Measurements from ENCODE around the gene RRAD.
A peak's percentile ranks its signal among the peaks of the same experiment; 100 is the strongest.
"Not testable (repeated sequence)": the region's sequence is repeated elsewhere in the genome, so short reads cannot be mapped to it uniquely, and the experiment has no call there.

RRAD gene

GRCh38 chr16:66900721-66901441 is 24.5 kb downstream of the RRAD start:
- DNase-seq (ENCODE audit: low read depth in 1 of 2, low spot score in 1 of 2) = no peak

GRCh38 chr16:66899945-66900710 is 25.2 kb downstream of the RRAD start:
- DNase-seq (ENCODE audit: low read depth in 1 of 2, low spot score in 1 of 2) = no peak

DNA sequence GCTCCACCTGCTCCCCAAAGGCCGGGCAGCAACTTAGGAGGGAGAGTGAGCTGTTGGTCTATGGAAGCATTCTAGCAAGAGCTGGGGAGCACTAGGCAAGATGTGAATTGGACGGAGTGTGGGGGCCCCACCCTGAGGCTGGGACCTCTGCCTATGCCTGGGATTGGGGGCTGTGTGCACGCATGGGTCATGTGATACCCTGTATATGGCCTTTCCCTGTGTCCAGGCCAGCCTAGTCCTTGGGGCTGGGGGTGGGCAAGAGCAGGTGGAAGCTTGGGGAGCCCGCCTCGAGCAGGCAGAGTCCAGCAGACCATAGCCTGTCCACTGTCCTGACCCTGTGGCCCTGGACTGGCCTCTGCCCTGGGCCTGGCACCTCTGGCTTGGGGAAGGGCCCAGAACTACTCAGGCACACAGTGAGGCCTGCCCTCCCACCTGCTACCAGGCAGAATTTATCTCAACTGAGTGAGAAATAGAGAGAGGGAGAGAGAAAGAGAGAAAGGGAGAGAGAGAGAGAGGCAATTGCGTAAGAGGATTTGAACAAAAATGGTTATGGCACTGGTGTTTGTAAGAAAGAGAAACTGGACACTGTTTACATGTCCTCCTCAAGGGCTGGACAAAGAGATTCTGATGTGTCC is 25.9 kb downstream of the RRAD start:
- no peak for DNase-seq (ENCODE audit: low read depth in 1 of 2, low spot score in 1 of 2)

DNA sequence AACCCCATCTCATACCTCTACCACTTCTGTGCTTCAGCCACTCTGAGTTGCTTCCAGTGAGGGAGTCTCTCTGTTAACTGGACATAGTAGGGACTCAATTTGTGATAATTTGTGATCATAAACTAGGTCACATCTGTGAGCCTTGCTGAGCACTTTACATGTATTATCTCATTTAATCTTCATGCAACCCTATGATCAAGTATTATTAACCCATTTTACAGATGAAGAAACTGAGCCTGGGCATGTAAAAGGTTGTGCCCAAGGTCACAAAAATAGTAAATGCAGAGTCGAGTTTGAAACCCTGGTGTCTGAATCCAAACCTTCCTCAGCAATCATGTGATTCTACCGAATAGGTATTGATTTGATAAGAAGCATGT is 26.4 kb downstream of the RRAD start:
- DNase-seq (ENCODE audit: low read depth in 1 of 2, low spot score in 1 of 2) = no peak

- DNase-seq (ENCODE audit: low read depth in 1 of 2, low spot score in 1 of 2) = no peak
Observed at GRCh38 chr16:66898207-66898606, 27.1 kb downstream of the RRAD start.

- DNase-seq (ENCODE audit: low read depth in 1 of 2, low spot score in 1 of 2) = not testable (repeated sequence)
Observed at GRCh38 chr16:66896682-66897081, 28.7 kb downstream of the RRAD start.

DNA sequence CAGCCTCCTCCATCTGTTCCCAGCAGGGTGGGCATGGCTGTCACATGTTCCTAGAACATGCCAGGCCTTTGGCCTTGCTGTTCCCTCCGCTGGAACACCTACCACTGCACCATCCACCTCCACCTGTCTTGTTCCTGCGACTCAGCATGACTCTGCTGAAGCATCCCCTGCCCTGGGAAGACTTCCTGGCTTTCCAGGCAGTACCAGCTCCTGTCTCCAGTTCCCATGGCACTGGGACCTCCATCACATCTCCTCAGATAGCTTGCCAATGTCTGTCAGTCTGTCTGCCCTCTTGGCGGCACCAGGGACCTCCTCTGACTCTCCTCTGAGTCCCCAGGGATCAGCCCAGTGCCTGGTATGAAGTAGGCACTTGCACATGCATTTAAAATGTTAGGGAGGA is 29.3 kb downstream of the RRAD start:
- DNase-seq (ENCODE audit: low read depth in 1 of 2, low spot score in 1 of 2) = no peak

GRCh38 chr16:66895689-66895979 is 29.7 kb downstream of the RRAD start:
- no peak for DNase-seq (ENCODE audit: low read depth in 1 of 2, low spot score in 1 of 2)

GRCh38 chr16:66894948-66895688 is 30.2 kb downstream of the RRAD start:
- DNase-seq (ENCODE audit: low read depth in 1 of 2, low spot score in 1 of 2) = peak; percentile 20 to 23

DNA sequence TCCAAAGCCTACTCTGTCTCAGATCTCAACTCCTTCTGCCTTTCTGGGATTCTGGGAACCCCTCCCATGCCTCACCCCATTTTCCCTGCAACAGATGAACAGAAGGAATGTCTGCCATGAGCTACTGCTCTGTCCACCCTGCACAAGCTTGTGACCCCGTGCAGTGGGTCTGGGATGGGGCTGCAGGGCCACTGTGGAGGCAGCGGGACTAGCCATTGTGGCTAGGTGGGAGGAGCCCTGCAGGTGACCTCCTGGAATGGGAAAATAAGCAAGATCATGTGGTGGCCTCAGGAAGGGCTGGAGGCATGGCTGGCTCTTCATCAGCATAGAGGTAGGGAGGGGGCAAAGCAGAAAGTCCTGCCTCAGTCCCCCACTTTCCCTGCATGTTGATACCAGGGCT is 31.3 kb downstream of the RRAD start:
- no peak for DNase-seq (ENCODE audit: low read depth in 1 of 2, low spot score in 1 of 2)

GRCh38 chr16:66891797-66892196 is 33.5 kb downstream of the RRAD start:
- no peak for DNase-seq (ENCODE audit: low read depth in 1 of 2, low spot score in 1 of 2)

- no peak for DNase-seq (ENCODE audit: low read depth in 1 of 2, low spot score in 1 of 2)
Observed at GRCh38 chr16:66891360-66891759, 34.0 kb downstream of the RRAD start.

DNA sequence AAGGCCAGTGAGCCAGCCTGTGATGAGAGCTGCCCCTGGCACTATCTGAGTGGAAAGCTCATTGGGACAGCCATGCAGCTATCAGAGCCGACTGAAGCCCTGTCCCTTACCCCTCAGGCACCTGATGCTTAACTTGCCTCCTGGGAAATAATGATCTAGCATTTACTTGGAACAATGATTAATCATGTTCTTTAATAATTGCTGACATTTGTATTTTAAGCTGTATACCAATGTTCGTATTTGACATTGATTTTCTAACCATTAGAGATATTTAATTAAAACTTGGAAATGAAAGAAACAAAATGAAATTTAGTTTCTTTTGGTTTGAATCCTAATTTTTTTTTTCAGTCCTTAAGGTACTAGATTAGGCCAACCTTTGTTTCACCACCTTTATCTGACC is 34.5 kb downstream of the RRAD start:
- DNase-seq (ENCODE audit: low read depth in 1 of 2, low spot score in 1 of 2) = no peak

DNA sequence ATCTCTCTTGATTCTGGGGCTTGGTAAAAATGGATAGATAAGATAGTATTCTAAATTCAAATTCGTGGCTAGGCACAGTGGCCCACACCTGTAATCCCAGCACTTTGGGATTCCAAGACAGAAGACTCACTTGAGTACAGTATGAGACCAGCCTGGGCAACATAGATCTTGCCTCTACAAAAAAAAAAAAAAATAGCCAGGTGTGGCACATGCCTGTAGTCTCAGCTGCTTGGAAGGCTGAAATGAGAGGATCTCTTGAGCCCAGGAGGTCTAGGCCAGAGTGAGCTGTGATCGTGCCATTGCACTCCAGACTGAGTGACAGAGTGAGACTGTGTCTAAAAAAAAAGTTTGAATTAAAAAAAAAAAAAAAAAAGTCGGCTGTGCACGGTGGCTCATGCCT is 35.7 kb downstream of the RRAD start:
- no peak for DNase-seq (ENCODE audit: low read depth in 1 of 2, low spot score in 1 of 2)

DNA sequence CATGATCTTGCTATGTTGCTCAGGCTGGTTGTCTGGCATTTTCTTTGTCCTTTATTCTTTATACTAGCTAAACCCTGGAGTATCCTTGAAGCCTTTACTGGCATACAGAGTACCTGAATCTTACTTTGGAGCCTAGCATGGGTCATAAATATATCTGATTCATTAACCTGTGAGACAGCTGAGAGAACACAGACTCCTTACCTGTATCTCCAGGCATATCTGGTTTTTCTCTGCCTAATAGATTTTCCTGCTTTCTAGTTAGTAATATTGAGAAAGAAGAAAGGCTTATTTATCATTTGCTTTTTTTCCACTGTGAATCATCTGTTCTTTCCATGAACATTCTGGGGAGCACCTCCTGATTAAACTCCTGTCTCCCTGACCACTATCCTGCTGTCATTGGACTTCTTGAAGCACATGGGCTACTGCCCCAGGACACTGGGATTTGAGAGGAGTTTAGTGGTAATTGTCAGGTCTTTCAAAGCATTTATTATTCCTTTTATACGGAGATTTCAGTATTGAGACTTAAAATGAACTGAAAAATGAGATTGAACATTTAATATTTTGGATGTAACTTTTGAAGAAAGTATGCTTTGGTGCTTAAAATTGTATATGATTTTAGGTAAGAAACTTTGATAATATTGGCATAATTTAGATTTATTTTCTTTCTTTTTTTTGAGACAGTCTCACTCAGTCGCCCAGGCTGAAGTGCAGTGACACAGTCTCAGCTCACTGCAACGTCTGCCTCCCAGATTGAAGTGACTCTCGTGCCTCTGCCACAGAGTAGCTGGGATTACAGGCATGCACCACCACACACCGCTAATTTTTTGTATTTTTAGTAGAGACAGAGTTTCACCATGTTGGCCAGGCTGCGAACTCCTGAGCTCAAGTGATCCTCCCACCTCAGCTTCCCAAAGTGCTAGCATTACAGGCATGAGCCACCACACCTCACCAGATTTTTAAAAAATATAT is 36.4 kb downstream of the RRAD start:
- no peak for DNase-seq (ENCODE audit: low read depth in 1 of 2, low spot score in 1 of 2)

- no peak for DNase-seq (ENCODE audit: low read depth in 1 of 2, low spot score in 1 of 2)
Observed at GRCh38 chr16:66886914-66887313, 38.4 kb downstream of the RRAD start.

DNA sequence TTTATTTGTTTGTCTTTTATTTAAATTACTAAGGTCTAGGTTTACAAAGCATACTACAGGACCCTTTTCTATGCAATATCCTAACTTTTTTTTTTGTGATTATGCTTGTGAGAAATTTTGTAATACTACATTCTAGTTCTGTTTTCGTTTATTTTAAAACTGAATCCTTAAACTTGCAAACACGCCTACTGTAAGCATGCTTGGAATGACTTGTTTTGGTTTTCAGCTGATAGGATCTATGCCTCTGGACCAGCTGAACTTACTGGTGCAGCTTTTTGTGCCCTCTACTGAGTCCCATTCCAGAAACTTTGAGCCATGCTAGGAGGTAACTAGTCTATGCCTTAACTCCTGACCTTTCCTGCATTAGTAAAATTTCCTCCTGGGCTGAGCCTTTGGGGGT is 39.0 kb downstream of the RRAD start:
- DNase-seq (ENCODE audit: low read depth in 1 of 2, low spot score in 1 of 2) = no peak

DNA sequence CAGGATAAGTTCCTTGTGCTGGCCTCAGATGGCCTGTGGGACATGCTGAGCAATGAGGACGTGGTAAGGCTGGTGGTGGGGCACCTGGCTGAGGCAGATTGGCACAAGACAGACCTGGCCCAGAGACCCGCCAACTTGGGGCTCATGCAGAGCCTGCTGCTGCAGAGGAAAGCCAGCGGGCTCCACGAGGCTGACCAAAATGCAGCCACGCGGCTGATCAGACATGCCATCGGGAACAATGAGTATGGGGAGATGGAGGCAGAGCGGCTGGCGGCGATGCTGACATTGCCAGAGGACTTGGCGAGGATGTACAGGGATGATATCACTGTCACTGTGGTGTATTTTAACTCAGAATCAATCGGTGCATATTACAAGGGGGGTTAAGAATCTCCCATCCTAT is 39.8 kb downstream of the RRAD start:
- no peak for DNase-seq (ENCODE audit: low read depth in 1 of 2, low spot score in 1 of 2)

GRCh38 chr16:66882702-66883101 is 42.6 kb downstream of the RRAD start:
- DNase-seq (ENCODE audit: low read depth in 1 of 2, low spot score in 1 of 2) = no peak

GRCh38 chr16:66881964-66882508 is 43.3 kb downstream of the RRAD start:
- DNase-seq (ENCODE audit: low read depth in 1 of 2, low spot score in 1 of 2) = no peak

Measured in activated T-helper 1 cell treated with anti-CD3 and anti-CD28 coated beads, Interleukin-2, amount 50 U/mL, for 16 hours (primary cell).